Measurements from ENCODE around the gene AFP.

Gene AFP

DNA sequence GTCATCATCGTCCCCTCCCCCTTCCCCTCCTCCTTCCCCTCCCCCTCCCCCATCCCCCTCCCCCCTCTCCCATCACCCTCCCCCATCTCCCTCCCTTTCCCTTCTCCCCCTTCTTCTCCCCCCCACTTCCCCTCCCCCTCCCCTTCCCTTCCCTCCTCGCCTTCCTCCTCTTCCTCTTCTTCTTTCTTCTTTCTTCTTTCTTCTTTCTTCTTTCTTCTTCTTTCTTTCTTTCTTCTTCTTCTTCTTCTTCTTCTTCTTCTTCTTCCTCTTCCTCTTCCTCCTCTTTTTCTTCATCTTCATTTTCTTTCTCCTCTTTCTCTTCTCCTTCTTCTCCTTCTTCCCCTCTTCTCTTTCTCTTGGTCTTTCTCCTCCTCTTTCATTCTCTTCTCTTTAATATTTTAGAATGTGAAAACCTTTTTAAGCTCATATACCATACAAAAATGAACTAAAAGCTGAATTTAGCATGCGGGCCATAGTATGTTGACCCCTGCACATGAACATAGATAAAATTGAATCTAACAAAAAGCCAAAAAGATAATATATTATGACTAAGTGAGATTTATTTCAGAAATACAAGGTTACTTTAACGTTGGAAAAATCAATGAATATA, 25.0 kb downstream of the AFP start:
- DNase-seq (ENCODE audit: low spot score) = no peak

DNA sequence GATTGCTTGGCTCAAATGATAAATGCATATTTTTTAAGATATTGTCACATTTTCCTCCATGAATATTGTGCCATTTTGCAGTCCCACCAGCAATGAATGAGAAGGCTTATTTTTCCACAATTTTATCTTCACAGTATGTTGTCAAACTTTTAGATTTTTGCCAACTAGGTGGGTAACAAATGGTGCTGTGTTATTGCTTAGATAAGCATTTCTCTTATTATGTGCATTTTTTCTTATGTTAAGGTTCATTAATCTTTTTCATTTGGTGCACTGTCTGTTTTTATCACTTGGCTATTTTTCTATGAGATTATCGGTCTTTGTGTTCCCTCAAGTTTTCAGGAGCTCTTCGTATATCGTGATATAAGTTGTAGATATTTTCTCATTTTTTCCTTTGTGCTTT, 32.1 kb downstream of the AFP start:
- DNase-seq (ENCODE audit: low spot score) = no peak

DNA sequence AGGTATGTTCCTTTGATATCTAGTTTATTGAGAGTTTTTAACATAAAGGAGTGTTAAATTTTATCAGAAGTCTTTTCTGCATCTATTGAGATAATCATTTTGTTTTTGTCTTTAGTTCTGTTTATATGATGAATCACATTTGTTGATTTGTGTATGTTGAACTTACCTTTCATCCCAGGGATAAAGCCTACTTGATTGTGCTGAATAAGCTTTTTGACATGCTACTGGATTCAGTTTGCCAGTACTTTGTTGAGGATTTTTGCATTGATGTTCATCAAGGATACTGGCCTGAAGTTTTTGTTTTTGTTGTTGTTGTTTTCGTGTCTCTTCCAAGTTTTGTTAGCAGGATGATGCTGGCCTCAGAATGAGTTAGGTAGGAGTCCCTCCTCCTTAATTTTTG, 34.7 kb downstream of the AFP start:
- no peak for DNase-seq (ENCODE audit: low spot score)

DNA sequence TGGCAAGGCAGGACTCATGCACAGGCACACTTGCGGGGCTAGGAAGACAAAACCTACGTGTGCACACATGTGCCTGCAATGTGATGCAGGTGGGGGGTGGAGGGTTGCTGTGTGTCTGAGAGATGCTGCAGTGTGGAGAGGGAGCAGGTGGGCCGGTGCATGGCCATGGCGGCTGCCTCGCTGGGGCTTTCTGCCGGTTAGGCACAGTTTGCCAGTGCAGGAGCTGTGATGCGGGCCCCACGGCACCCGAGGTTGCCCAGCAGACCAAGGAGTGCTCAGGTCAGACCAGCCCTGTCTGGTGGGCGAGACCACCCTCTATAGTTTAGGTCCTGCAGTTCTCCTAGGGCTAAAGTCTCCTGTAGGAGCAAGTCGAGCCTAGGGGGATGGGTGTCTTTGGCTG, 41.2 kb downstream of the AFP start:
- DNase-seq (ENCODE audit: low spot score) = no peak

DNA sequence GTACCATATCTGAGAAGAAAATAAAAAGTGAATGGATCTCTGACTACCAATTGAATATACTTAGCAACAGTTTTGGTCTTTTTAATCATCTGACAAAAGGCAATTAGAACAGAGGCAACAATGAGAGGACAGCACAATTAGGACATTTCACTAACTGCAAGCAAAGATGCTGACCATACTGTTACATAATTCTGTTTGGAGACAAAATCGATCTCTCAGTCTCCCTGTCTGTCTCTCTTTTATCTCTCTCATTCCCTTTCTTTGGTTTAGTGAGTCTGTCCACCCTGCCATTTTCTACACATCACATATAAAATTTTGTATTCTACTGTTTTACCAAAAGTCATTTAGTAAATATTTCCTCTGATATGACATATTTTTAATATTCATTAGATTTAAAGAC, 43.3 kb downstream of the AFP start:
- no peak for DNase-seq (ENCODE audit: low spot score)

DNA sequence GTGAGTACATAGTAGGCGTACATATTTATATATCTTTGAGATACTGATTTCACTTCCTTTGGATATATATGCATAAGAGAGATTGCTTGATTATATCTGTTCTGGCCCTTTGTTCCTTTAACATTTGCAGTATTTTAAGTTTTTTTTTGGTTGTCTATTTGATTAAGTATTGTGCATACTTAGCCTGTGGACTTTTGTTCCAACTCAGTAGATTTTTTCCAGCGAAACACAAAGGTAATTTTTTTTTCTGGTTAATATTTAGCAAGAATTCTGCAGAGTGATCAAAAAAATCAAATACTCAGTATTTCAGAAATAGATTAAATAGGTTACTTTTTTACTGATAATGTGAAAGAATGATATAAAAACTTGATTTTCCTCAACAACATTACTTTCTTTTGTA, 45.3 kb downstream of the AFP start, which contains the start of gene AFM:
Gene AFM, plus strand, starts transcription at position 388 of the 400 bp plus-strand sequence. CDS start 31 bp downstream, outside the sequence.
- DNase-seq (ENCODE audit: low spot score) = no peak

DNA sequence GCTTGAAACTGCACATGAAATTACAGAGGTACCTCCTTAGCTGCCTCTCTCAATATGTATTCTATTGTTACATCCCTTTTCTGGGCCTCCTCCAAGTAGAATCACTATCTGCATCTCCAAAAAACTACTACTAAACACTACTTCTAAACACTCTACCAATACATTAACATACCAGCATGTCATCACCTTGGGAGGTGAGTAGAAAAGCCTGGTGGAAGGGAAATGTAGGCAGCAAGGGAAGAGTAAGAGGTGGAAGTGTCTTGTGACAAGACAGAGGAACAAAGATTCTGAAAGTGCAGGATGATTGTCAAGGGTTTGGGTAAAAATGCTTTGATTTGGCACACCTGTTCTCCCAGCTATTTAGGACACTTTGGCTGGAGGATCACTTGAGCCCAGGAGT, 49.1 kb downstream of the AFP start:
- no peak for DNase-seq (ENCODE audit: low spot score)

DNA sequence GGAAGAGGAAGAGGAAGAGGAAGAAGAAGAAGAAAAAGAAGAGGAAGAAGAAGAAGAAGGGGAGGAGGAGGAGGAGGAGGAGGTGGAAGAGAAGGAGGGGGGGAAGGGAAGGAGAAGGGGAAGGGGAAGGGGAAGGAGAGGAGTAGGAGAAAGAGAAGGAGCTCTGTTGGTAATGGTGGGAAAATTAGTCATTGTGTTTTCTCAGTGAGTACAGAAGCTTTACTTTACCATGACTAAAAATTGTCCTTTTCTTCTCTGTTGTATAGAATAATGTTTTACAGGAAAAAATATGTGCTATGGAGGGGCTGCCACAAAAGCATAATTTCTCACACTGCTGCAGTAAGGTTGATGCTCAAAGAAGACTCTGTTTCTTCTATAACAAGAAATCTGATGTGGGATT, 49.6 kb downstream of the AFP start:
- DNase-seq (ENCODE audit: low spot score) = no peak

DNA sequence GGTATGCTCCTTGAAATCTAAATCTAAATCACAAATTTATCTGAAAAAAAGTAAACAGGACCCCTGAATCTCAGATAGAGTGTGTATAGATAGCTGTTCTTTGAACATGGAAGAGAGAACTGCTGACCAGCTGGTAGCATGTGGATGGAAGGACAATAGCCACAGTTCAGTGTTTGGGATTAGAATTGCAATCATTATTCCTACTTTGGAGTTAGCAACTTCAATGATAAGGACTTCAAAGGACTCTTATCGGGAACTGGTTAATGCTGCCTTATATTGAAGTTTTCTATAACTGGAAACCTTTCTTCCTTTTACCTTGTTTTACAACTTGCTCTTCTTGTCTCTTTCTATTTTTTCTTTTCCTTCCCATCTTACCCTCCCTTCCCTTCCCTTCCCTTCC, 50.5 kb downstream of the AFP start:
- DNase-seq (ENCODE audit: low spot score) = no peak

DNA sequence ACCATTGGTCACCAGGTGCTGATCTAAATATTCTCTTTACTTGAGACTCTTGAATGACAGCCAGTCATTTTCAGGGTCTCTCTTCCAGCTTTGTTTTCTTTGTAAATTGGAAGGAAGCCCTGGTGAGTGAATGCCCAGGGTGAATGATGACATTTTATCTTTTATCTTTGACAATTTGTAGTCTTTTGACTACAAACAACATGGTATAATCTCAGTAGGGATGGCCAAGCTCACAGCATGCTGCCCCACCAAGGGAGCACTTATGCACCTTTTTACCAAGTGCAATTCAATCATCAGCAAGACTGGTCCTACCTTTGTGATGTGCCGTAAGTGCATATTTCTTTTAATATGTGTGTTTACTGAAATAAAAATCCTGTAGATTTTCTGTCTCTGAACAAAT, 51.2 kb downstream of the AFP start:
- no peak for DNase-seq (ENCODE audit: low spot score)

DNA sequence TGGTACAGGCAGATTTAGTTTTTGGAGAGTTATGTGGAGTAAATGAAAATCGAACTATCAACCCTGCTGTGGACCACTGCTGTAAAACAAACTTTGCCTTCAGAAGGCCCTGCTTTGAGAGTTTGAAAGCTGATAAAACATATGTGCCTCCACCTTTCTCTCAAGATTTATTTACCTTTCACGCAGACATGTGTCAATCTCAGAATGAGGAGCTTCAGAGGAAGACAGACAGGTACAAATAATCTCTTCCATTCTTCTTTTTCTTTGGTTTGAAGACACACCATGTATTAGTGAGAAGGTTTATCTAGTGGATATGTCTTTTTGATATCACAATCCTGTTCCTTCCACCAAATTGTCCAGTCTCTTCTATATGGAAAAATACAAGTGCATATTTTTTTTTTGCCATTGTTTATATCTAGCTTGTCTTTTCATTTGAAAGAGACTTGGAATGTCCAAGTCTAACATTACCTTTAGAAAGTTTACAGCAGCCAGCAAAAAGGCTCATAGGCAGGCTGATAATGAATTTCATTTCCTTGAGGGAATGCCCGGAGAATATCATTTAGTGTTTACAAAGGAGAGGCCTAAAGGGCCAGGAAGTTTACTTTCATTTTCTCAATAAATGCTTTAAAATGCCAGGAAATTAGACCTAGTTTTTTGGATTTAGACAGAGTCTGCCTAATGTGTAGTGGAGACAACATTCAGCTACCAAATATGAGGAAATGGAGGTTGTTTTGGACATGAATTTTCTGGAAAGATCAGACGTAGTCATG, 64.2 kb downstream of the AFP start:
- no peak for DNase-seq (ENCODE audit: low spot score)

DNA sequence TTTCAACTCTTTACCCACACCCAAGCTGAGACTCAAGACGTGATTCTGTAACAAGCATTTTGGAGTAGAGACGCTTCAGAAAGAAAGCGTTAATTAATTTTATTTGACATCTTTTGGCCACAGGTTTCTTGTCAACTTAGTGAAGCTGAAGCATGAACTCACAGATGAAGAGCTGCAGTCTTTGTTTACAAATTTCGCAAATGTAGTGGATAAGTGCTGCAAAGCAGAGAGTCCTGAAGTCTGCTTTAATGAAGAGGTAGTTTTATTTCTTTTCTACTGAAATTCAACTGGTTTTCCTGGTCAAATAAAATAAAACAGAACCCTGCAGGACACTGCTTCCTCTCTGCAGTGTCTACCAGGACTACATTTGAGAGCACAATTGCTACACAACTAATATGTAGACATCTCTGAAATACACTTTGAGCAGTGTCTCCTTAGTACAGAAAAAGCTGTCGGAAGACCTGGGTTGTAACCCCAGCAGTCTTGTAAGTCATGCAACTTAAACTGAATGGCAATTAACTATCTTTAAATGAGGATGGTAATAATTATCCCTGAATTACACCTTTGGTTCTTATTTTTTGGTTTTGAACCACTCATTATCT, 65.7 kb downstream of the AFP start:
- no peak for DNase-seq (ENCODE audit: low spot score)

DNA sequence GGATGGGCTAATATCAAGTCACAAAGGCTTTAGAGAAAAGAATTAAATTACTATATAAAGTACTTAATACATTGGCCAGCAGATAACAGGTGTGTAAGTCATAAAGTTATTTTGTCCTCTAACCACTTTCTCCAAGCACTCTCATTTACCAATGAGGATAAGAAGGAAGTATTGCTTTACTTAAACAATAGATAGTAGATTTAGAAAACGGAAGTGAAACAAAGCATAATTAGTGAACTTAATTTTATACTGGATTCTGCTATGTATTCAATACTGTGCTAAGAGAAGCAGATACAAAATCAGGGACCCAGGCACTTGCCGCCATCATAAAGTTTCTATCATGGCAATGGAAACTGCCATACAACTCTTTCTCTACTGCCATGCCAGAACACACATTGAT, 69.5 kb downstream of the AFP start:
- no peak for DNase-seq (ENCODE audit: low spot score)

All from HuH-7.5 (cell line).